ENCODE data around the gene DHFR.

- no peak for TF ChIP-seq ZNF274 (IDR thresholded peaks at IDR 0.05; ENCODE audit: low read depth, low read length)
- TF ChIP-seq YY1 (IDR thresholded peaks at IDR 0.05; ENCODE audit: insufficient read depth, insufficient read length), result no peak
These were observed 7.3 kb upstream of the DHFR start for GRCh38 chr5:80662108-80662507.
